Measurements from ENCODE around the gene RAPH1. TPM values are rescaled to one million over a fixed set of nuclear protein-coding genes. Genes with fewer than 3 reads are reported as not detected.

Gene RAPH1
- total RNA-seq, 1 donor from 2014 or later = 115 TPM

DNA sequence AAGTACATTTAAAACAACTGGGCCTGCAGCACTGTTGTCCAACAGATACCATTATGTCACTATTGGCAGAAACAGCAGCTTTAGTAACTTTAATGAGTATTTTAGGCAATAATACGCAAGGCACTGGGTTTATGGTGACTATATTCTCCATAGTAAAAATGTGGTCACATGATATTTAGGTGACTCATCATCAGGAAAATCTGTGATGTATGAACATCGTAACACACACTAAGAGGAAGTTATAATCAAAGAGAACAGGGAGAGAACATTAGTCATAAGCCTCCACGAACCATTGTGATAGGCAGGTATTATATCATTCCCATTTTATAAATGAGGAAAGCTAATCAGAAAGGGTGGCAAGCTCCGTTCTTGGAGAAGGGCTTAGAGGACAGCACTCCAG, 36.9 kb downstream of the RAPH1 start:
- intact Hi-C loops (cut with DNase I) = no loop called here
- DNase-seq (ENCODE audit: low spot score) (no peak), ATAC-seq (peak; percentile 44)

DNA sequence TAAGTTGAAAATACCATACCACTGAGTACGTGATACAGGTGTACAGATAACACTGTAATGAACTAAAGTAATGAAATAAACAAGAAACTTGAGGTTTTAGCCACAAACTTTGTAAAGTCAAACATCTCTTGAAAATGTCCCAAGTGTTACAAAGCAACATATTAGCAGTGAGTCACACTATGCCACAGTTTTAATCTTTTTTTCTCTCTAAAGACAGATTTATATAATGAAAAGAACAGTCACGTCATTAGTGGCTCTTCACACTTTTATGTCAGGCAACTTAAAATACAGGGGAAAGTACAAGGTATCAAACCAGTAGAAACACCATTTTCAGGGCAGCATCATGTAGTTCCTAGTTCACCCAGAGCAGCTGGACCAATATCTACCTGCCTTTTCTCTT, 42.1 kb downstream of the RAPH1 start:
- DNase-seq (ENCODE audit: low spot score) (no peak), ATAC-seq (no peak)
- intact Hi-C loops (cut with DNase I) = no loop called here

DNA sequence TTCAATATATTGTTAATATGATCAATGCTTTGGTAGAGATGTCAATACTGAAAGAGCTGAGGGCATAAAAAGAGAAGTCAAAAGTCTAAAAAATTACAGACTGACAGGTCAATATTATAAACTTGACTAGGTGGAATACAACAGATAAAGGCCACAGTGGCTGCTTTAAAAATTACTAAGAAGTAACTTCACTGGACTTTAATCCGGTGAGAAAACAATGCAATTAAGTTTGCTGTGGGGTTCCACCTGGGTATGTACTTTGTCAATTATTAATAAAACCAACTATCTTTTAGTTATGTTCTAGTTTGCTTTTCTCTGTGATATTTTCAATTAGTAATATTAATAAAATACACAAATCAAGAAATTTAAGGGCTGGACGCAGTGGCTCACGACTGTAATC, 44.7 kb downstream of the RAPH1 start:
- DNase-seq (ENCODE audit: low spot score) = no peak
- ATAC-seq = no peak
- intact Hi-C loops (cut with DNase I) = no loop called here

DNA sequence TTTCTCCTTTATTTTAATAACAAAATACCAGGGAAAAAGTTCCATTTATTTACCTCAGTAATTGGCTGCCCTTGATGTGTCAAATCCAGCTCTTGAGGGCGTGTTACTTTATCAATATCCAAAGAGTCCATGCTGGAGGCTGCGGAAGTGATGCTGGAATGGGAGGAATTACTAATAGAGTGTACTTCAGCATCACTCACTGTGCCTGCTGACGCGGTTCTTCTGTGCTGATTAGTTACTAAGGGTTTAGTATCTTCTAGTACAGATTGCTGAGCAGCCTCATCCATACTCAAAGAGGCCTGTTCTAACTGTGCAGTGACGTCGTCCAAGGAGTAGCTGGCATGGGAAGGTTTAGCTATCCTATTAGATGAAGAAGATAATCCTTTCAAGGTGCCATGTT, 45.6 kb downstream of the RAPH1 start:
- no peak for DNase-seq (ENCODE audit: low spot score)
- intact Hi-C loops (cut with DNase I) = loop anchor here (10.0 kb wide), 1 partner anchor 325 kb away; no protein-coding TSS in a partner anchor
- no peak for ATAC-seq

DNA sequence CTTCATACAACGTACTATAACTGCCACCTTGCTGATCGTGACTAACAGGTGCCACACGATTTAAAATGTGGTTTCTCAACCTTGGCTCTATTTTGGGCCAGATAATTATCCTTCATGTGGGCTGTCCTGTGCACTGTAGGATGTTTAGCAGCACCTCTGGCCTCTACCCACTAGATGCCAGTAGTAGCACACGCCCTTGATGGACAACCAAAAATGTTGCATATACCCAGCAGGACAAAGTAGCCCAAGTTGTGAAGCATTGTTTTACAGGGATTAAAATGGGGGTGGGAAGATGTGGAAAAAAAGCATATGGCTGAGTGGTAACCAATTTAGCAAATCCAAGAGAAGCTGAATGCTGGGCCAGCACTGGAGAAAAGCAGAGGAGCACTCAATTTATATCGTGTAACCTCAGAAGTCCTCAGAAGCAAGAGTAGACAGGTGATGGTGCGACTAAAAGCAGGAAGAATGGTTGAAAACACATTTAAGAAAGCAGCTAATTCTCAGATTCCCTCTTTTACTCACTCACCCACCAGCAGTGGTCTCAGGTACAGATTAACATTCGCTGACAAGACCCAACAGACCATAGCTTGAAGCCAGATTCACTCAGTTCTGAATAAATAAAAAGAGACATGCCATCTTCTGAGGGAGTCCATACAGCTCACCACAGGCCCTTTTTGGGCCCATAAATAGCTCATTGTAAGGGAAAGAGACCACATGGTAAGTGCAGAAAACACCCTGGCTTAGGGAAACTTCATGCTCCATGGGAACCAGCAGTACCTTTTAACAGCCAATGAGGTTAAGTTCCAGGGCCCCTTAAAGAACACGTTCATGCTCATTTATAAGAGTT, 50.6 kb downstream of the RAPH1 start:
- ATAC-seq (peak; percentile 87), DNase-seq (ENCODE audit: low spot score) (no peak)
- intact Hi-C loops (cut with DNase I) = loop anchor here (10.0 kb wide), 1 partner anchor 330 kb away; no protein-coding TSS in a partner anchor

DNA sequence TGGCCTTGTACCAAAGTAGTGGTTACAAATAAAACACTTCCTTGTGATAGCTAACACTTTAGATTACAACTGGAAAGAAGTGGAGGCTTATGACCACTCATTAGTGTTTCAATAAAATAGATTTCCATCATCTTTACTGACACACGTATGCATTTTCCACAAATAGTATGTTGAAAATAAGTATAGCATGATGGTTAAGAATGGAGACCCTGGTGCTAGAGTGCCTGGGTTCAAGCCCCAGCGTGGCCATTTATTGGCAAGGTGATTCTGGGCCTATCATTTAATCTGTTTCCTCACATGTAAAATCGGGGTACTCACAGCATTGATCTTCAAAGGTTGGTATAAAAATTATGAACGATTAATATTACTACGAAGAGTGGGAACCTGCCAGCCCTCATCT, 54.5 kb downstream of the RAPH1 start:
- DNase-seq (ENCODE audit: low spot score) (no peak), ATAC-seq (no peak)
- intact Hi-C loops (cut with DNase I) = loop anchor here (10.0 kb wide), 1 partner anchor 334 kb away; no protein-coding TSS in a partner anchor

DNA sequence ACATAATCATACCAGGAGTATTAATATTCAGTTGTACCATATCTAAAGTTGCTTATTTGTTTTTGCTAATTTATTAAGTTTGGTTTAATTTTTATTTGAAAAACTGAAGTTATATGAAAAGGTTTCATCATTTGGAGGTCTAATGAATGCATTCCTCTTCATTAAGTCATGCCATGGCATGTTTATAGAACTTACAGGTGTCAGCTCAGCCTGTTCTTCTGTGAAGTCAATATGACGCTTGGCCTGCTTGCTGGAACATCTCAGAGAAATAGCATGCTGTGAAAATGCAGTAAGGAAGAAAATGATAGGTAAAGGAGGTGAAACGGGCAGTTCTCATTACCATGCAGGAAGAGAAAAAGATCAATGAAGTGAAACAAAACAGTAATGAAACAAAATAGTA, 58.2 kb downstream of the RAPH1 start:
- ATAC-seq (no peak), DNase-seq (ENCODE audit: low spot score) (no peak)
- intact Hi-C loops (cut with DNase I) = no loop called here

DNA sequence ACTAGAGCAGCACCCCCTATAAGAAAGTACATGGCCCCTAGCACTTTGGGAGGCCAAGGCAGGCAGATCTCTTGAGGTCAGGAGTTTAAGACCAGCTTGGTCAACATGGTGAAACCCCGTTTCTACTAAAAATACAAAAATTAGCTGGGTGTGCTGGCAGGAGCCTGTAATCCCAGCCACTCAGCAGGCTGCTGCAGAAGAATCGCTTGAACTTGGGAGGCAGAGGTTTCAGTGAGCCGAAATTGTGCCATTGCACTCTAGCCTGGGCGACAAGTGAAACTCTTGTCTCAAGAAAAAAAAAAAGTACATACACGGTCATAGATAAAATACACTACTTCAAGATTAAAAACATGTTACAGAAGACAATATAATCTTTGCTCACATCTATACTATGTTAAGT, 63.8 kb downstream of the RAPH1 start:
- ATAC-seq (no peak), DNase-seq (ENCODE audit: low spot score) (no peak)
- intact Hi-C loops (cut with DNase I) = no loop called here

DNA sequence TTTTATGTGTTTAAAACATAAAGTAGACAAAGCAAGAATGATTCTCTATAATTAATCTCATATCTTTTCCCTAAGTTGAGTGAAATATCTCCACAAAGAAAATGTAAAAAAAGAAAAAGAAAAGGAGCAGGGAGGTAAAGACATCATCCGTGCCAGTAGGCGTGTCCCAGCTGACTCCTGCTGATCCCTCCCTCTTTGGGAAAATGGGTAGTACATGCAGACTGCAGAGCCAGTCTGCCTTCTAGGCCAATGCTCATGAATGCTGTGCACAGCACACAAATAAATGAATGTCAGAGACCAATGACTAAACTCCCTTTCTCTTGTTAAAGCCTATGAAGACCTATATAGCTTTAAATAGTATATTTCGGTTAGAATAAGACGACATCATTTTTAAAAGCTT, 64.7 kb downstream of the RAPH1 start:
- no peak for DNase-seq (ENCODE audit: low spot score)
- intact Hi-C loops (cut with DNase I) = no loop called here
- peak; percentile 55 for ATAC-seq

DNA sequence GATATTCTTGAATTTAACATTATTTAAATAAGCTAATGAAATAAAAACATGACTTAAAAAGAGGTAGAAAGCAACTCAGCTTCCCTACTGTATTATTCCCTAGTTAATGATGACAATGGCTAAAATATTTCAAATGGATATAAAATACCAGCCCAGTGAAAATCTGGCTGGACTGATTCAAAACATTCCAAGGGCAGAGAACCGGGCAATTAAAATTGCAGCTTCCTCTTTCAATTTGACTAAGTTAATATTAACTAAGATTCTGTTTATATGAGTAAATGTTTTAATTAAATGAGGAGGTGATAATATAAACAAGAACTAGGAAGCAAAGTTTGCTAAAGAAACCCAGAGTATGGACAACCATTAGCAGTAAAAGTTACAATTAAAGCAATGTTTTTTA, 65.6 kb downstream of the RAPH1 start:
- no peak for ATAC-seq
- intact Hi-C loops (cut with DNase I) = no loop called here
- DNase-seq (ENCODE audit: low spot score) = no peak

DNA sequence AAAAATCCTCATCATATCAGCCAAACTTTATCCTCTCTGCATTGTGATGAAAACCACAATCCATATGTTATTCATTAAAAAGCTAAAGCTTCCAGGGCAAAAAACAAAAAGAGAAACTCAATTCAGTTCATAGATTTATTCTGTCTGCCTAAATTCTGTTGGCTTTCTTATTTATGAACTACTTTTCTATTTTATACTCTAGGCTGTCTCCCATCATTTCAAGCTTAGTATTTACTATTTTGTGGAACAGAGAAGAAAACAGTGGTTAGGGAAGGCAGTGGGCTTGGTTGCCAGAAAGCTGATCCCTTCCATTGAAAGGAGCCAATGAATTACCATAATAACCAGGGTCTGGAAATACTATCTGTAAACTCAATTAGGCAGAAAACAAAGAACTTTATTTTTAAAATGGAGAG, 71.8 kb downstream of the RAPH1 start:
- DNase-seq (ENCODE audit: low spot score) = no peak
- intact Hi-C loops (cut with DNase I) = no loop called here
- no peak for ATAC-seq

DNA sequence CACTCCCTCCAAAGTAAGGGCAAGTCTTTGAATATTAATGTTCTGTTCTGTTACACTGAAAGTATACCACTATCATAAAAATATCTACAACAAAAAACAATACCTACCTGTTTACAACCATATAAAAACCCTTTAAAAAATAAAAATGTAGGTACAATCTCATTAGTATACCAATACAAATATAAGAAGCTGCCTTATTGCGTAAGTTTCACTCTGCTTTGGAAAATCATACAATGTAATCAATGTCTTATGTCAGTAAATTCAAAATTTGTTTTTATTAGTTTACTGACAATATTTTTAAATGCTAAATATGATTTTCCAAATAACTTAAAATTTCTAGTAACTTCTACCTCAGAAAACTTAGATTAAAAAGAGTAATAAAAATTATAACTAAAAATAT, 72.8 kb downstream of the RAPH1 start:
- DNase-seq (ENCODE audit: low spot score) (no peak), ATAC-seq (no peak)
- intact Hi-C loops (cut with DNase I) = no loop called here

DNA sequence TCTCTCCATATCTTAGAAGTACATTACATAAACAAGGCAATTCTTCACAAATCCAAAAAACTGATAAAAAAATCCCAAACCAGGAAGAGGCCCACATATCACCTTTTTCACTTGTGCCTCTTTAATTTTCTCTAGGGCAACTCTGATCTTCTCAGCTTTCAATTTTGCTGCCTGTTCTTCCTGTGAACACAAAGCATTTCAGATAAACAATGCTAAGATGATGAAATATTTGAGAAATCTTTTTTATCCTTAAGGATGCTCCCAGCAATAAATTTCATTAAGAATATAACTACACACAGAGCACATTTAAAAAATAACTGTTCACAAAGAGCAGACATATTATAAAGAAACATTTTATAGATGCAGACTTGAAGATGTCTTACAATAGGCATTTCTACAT, 73.4 kb downstream of the RAPH1 start:
- DNase-seq (ENCODE audit: low spot score) = no peak
- ATAC-seq = no peak
- intact Hi-C loops (cut with DNase I) = no loop called here

DNA sequence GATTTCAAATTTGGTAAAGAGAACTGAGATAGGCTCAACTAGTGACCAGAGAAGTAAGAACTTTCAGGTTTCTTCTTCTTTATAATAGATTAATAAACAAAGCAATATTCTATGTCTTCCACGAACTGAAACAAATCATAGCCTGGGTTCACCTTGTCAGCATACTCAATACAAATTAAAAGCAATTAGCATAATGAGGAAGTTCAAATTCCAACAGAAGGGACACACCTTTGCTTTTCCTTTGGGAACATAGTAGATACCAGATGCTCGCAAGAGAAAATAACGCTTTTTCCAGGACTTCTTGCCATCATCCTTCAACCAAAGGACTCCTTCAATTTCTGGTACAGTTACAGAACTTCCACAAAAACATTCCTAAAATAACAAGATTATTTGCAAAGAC, 79.9 kb downstream of the RAPH1 start:
- no peak for ATAC-seq
- intact Hi-C loops (cut with DNase I) = no loop called here
- DNase-seq (ENCODE audit: low spot score) = no peak

DNA sequence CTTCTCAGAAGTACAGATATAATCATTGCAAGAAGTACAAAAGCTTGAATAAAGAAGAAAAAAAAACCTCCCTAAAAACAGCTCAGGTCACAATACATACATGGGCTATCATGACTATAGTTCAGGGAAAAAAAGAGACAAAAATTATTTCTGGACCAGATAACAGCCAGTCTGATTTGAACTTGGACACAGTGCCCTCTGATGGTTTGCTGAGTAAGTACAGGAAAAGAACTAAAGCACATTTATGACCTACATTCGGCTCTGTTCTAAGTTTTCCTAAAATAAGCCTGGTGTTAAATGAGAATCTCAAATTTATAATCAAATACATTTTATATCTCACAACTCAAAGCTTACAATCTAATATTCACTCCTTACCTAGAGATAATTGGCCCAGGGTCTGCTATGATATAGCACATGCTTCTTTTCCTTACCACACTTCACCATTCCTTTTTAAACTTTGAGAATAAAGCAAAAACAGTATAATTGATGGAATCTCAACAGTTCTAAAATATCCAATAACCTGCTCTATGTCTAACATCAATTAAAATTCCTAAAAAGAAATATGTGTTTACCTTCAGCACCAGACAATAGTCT, 81.1 kb downstream of the RAPH1 start:
- intact Hi-C loops (cut with DNase I) = no loop called here
- ATAC-seq (peak; percentile 86), DNase-seq (ENCODE audit: low spot score) (no peak)

DNA sequence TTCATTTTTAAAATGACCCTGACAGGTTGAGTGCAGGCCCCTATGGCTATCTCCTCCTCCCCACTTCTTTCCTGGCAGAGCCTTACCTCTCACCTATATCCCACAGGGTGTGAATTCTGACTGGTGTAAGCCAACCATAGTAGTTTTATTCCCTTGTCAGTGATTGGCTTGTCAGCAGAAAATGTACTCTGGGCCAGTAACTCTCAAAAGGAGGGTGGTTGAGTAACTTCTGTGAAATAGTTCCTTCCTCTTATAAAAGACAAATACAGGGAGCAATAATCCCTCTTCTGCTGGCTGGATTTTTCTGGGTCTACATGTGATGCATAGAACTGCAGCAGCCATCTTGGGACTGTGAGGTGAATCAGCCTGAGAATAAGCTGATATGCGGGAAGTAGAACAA, 83.4 kb downstream of the RAPH1 start:
- ATAC-seq (no peak), DNase-seq (ENCODE audit: low spot score) (no peak)
- intact Hi-C loops (cut with DNase I) = no loop called here

DNA sequence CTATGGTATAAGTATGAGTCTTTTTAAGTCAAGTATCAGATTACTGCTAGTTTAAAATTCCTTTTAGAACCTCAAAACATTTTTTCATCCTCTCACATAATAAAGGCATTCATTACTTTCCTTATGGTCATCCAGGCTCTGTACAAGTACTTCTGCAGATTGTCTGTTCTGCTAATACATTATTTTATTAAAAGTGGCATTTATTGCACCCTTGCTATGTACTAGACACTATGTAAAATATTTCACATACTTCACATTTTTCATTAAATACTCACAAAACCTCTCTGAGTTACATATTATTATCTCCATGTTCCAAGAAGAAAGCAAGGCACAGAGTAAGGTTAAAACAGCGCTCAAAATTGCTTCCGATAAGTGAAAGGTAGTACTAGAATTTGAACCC, 84.1 kb downstream of the RAPH1 start:
- no peak for DNase-seq (ENCODE audit: low spot score)
- no peak for ATAC-seq
- intact Hi-C loops (cut with DNase I) = no loop called here

DNA sequence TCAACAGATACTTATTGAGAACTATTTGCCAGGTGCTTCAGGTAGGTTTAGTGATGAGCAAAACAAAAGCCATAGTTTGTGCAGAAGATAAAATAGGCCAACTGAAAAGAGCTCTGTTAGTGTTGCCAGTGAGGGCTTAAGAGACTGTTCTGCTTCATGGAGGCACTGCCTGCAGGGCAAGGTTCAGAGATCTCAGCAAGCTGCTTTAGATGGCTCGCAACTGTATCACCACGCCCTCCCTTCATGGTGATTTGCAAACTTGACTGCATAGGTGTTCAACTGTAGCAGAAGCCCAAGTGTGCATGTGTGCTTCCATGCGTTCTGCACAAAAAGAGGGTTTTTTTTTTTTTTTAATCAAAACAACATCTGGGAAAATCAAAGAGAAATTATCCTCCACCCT, 84.5 kb downstream of the RAPH1 start:
- DNase-seq (ENCODE audit: low spot score) = no peak
- intact Hi-C loops (cut with DNase I) = no loop called here
- no peak for ATAC-seq

DNA sequence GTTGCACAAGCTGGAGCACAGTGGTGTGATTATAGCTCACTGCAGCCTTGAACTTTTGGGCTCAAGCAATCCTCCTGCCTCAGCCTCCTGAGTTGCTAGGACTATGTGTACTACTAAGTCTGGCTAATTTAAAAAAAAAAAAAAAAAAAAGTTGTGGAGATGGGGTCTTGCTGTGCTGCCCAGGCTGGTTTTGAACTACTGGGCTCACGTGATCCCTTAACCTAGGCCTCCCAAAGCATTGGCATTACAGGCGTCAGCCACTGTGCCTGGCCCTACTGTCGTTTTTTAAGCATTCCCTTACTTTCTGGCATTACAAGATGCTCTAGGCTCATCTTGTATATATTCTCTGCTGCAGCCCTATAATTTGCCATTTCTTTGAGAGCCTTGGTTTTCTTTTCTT, 88.3 kb downstream of the RAPH1 start:
- intact Hi-C loops (cut with DNase I) = no loop called here
- ATAC-seq = no peak
- DNase-seq (ENCODE audit: low spot score) = no peak

DNA sequence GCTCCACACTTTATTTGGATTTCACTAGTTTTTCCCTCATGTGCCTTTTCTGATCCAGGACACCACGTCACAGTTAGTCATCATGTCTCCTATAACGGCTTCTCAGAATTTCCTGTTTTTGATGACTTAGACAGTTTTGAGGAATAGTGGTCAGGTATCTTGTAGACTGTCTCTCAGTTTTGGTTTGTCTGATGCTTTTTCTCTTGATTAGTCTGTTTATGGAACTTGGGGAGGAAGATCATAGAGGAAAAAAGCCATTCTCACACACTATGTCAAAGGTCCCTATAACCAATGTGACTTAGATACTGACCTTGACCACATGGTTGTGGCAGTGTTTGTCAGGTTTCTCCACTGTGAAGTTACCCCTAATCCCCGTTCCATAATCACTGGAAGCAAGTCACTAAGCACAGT, 89.0 kb downstream of the RAPH1 start:
- intact Hi-C loops (cut with DNase I) = no loop called here
- DNase-seq (ENCODE audit: low spot score) (no peak), ATAC-seq (no peak)

DNA sequence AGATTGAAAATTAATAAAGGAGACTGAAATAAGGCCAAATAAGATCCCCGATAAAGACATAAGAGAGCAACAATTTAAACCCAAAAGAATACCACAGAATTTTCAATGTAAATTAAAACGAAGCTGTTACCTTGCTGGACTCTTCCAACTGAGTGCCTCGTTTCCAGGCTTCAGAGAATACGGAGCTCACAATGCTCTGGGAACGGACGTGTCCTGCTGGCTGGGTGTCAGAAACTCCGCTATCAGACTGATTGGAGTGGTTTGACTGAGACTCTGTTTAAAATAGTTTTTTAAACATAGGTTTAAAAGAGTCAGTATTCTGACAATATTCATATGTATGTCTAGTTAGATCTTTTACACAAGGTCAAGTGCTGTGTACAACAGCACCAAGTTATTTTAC, 90.4 kb downstream of the RAPH1 start:
- ATAC-seq (no peak), DNase-seq (ENCODE audit: low spot score) (no peak)
- intact Hi-C loops (cut with DNase I) = no loop called here

Data from sciatic nerve (tissue), 2 donors.